Measurements from ENCODE around the gene TTLL3. TPM values are rescaled to one million over a fixed set of nuclear protein-coding genes. Genes with fewer than 3 reads are reported as not detected.

The TTLL3 gene
- polyA plus RNA-seq, 1 donor from 2014 or later, result 47.6 TPM

GRCh38 chr3:9862391-9863057 is 52.5 kb downstream of the TTLL3 start:
- Histone ChIP-seq H3K36me3 (ENCODE audit: insufficient read depth, low read length) (no peaks in the 10 kb centered on the region), H3K4me2 (ENCODE audit: low read length) (no peak overlapping the region), H3K79me2 (replicated peaks; ENCODE audit: insufficient read depth, low read length) (no peaks in the 10 kb centered on the region), H3K9me2 (ENCODE audit: insufficient read depth, low read length) (no peaks in the 10 kb centered on the region), H4K20me1 (ENCODE audit: insufficient read depth) (no peaks in the 10 kb centered on the region), H3K9ac (ENCODE audit: low read length) (no peak overlapping the region), H3K9me3 (ENCODE audit: low read length) (no peaks in the 10 kb centered on the region), H3K4me3 (ENCODE audit: low read length) (no peak overlapping the region), H3K27me3 (ENCODE audit: insufficient read depth, low read depth, low read length) (no peaks in the 10 kb centered on the region), H2AFZ (ENCODE audit: low read depth, low read length) (no peak overlapping the region), H3K27ac (ENCODE audit: low read length) (no peak overlapping the region), H3F3A (ENCODE audit: insufficient read depth, low read length, poor library complexity, severe bottlenecking) (no peaks in the 10 kb centered on the region)
- TF ChIP-seq EP300 (conservative IDR thresholded peaks at IDR 0.05; ENCODE audit: poor library complexity, severe bottlenecking), result no peak
- no peak for TF ChIP-seq TAF1 (IDR thresholded peaks at IDR 0.05; ENCODE audit: low read depth)
- no peak for TF ChIP-seq POLR2AphosphoS5 (IDR thresholded peaks at IDR 0.05)
- TF ChIP-seq REST (IDR thresholded peaks at IDR 0.05; ENCODE audit: borderline replicate concordance), result no peak

GRCh38 chr3:9863058-9863772 is 53.2 kb downstream of the TTLL3 start:
- TF ChIP-seq TAF1 (IDR thresholded peaks at IDR 0.05; ENCODE audit: low read depth) (no peak), SMC3 (conservative IDR thresholded peaks at IDR 0.05; ENCODE audit: poor library complexity) (no peak), EP300 (conservative IDR thresholded peaks at IDR 0.05; ENCODE audit: poor library complexity, severe bottlenecking) (no peak)
- Histone ChIP-seq H3K36me3 (ENCODE audit: insufficient read depth, low read length) (no peaks in the 10 kb centered on the region), H3K9me3 (ENCODE audit: low read length) (no peaks in the 10 kb centered on the region), H3F3A (ENCODE audit: insufficient read depth, low read length, poor library complexity, severe bottlenecking) (no peaks in the 10 kb centered on the region), H3K9ac (ENCODE audit: low read length) (no peak overlapping the region), H3K79me2 (replicated peaks; ENCODE audit: insufficient read depth, low read length) (no peaks in the 10 kb centered on the region), H3K27me3 (ENCODE audit: insufficient read depth, low read depth, low read length) (no peaks in the 10 kb centered on the region), H3K27ac (ENCODE audit: low read length) (no peak overlapping the region), H4K20me1 (ENCODE audit: insufficient read depth) (no peaks in the 10 kb centered on the region), H2AFZ (ENCODE audit: low read depth, low read length) (no peak overlapping the region), H3K4me3 (ENCODE audit: low read length) (no peak overlapping the region), H3K4me2 (ENCODE audit: low read length) (no peak overlapping the region), H3K9me2 (ENCODE audit: insufficient read depth, low read length) (no peaks in the 10 kb centered on the region)

- H3K9ac ChIP-seq (ENCODE audit: low read length), result no peak overlapping the region
- TF ChIP-seq POLR2AphosphoS5 (IDR thresholded peaks at IDR 0.05) (no peak), SMC3 (conservative IDR thresholded peaks at IDR 0.05; ENCODE audit: poor library complexity) (no peak), REST (IDR thresholded peaks at IDR 0.05; ENCODE audit: borderline replicate concordance) (no peak), MXI1 (conservative IDR thresholded peaks at IDR 0.05; ENCODE audit: poor library complexity, severe bottlenecking) (no peak), EP300 (conservative IDR thresholded peaks at IDR 0.05; ENCODE audit: poor library complexity, severe bottlenecking) (no peak), CTCF (IDR thresholded peaks at IDR 0.05; ENCODE audit: poor library complexity, severe bottlenecking) (no peak), TAF1 (IDR thresholded peaks at IDR 0.05; ENCODE audit: low read depth) (no peak), EZH2 (IDR thresholded peaks at IDR 0.05; ENCODE audit: borderline replicate concordance, insufficient read depth, low read length, poor library complexity, severe bottlenecking) (no peak), RAD21 (conservative IDR thresholded peaks at IDR 0.05) (no peak)
- no peak overlapping the region for H3K27ac ChIP-seq (ENCODE audit: low read length)
- no peaks in the 10 kb centered on the region for H4K20me1 ChIP-seq (ENCODE audit: insufficient read depth)
- no peak overlapping the region for H2AFZ ChIP-seq (ENCODE audit: low read depth, low read length)
- H3K27me3 ChIP-seq (ENCODE audit: insufficient read depth, low read depth, low read length), result no peaks in the 10 kb centered on the region
- no peaks in the 10 kb centered on the region for H3K36me3 ChIP-seq (ENCODE audit: insufficient read depth, low read length)
- no peaks in the 10 kb centered on the region for H3F3A ChIP-seq (ENCODE audit: insufficient read depth, low read length, poor library complexity, severe bottlenecking)
- H3K9me2 ChIP-seq (ENCODE audit: insufficient read depth, low read length), result no peaks in the 10 kb centered on the region
- no peak overlapping the region for H3K4me3 ChIP-seq (ENCODE audit: low read length)
- H3K4me2 ChIP-seq (ENCODE audit: low read length), result no peak overlapping the region
- no peaks in the 10 kb centered on the region for H3K79me2 ChIP-seq (replicated peaks; ENCODE audit: insufficient read depth, low read length)
- H3K9me3 ChIP-seq (ENCODE audit: low read length), result no peaks in the 10 kb centered on the region
These were observed 54.3 kb downstream of the TTLL3 start for GRCh38 chr3:9864200-9864927.
